Epidermal melanocyte (primary cell): ENCODE results near the gene ACOT7.
"Not testable (repeated sequence)": the region's sequence is repeated elsewhere in the genome, so short reads cannot be mapped to it uniquely, and the experiment has no call there.

Experiments
- DNase-seq: peaks from one replicate; pipeline ENCODE4 v3.0.0; 2011; ENCODE audit warnings: low spot score; ENCODE audit not compliant: insufficient read length

Gene ACOT7

DNA sequence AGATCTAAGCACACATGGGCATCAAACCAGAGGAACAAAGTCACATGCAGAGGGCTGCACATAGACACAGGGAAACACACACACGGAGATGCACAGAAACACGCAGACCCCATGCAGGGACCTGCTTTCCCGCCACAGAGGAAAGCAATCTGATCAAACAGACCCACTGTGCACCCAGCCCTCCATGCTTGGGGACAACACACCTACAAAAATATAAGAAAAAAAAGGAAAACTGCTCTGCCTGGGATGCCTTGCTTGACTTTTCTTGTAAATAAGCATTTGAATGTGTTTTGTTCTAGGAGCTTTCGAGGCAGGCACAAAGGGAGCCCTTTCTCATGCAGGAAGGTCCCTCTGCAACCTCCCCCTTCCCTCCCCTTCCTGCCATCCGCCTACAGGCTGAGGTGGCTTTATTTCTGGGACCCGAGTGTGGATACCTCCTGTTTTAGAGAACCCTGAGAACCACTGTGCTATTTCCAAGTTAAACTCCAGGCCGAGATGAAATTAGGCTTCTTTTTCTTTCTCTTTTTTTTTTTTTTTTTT is 154.3 kb downstream of the ACOT7 start:
- DNase-seq = no peak

DNA sequence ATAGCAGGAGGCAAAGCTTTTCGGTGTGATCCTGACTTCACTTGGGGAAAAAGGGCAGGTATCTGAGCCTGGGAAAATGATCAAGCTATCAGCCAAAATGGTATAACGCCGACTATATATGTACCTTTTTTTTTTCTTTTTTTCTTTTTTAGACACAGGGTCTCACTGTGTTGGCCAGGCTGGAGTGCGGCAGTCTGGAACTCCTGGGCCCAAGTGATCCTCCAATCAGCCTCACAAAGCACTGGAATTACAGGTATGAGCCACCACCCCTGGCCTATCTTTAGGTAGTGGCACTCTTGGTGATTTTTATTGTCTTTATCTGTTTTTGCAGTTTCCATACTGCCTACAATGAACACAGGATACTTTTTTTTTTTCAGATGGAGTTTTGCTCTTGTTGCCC is 156.5 kb downstream of the ACOT7 start:
- no peak for DNase-seq

DNA sequence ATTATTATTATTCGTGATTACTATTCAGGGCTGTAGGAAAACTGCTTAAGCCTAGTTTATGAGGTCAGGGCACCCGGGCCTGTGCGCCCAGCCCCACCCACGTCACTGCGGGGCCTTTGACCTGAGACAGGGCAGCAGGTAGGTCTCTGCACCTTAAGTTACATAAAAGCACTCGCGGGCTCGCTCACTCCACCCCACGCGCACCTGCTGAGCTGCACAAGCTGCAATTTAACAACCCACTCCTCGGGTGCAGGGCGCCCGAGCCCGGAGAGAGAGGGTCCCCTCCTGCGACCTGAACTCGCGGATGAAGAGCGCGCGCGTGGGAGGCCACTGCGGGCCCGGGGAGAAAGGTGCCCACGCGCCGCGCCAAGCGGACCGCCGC is 158.3 kb downstream of the ACOT7 start:
- no peak for DNase-seq

DNA sequence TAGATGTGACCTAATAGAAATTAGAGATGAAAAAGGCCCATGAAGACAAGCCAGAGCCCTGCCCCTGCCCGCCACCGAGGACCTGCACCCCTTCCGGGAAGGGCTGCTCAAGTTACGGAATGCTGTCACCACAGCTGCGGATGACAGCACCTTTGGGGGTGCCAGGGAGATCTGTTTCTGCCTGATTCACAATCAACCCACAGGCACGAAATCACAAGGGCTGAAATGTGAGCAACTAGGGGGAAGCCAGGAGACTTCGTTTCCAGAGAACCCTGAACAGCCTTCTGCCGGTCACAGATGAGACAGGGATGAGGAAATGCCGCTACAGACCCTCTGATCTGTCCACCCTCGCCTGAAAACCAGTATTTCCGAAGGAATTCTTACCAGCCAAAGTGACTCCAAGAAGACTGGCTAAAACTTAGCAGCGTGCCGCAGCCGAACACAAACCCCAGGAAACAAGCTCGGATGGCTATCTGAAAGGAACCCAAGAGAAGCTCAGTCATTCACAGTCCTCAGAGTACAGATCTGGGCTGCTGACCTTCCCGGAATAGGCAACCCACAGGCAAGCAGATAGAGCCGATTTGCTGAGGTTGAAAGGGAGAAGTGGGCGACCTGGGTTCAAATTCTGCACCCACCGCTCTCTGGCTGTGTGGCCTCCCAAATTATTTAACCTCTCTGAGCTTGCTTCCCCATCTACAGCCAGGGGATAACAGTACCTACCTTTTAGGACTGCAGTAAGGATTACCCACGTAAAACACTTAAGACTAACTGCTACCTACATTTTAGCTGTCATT is 158.9 kb downstream of the ACOT7 start:
- DNase-seq = no peak

DNA sequence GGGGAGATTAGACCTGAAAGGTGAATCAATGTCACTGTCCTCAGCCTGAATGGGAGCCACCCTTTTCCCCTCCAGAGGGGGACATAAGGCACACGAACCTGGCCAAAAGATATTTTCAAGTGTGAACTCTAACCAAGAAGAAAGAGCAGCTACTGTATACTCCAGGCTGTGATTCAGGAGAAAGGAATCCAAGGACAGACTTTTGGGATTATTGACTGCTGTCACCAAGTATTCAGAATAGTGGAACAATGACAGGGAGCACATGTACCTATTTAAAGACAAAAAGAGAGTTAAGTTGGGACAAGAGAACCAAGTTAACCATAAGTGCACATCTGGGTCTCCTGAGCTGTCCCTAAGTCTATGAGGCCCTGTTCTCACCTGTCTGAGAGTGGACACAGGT is 160.2 kb downstream of the ACOT7 start:
- no peak for DNase-seq

DNA sequence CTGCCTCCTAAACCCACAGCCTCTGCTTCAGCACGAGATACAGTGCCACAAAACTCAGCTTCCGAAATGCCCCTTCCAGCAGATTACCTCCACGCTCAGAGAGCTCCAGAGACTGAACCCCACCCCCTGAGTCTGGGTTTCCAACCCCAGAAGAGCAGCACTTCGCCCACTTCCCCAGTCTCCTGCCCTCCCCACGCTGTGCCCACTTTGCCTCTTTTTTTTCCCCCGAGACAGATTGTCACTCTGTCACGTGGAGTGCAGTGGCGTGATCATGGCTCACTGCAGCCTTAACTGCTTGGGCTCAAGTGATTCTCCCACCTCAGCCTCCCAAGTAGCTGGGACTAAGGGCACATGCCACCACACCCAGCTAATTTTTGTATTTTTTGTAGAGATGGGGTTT is 167.9 kb downstream of the ACOT7 start:
- DNase-seq = no peak

DNA sequence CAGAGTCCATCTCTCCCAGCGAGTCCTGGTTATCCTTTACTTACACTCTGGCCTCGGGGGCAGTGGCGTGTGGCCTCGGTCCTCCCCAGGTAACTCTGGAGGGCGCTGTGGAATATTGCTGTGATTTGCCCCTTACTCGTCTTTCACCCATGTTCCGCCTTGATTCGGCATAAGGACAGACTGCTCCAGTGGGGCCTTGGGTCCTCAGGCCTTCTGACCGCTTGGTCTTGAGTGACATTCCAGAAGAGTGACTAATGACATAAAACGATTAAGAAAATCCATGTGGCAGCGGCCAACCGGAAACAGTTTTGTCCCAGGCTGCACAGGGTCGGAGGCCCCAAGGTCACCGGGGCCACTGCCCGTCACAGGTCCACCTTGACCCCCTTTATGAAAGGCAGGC is 168.8 kb downstream of the ACOT7 start:
- DNase-seq = no peak

DNA sequence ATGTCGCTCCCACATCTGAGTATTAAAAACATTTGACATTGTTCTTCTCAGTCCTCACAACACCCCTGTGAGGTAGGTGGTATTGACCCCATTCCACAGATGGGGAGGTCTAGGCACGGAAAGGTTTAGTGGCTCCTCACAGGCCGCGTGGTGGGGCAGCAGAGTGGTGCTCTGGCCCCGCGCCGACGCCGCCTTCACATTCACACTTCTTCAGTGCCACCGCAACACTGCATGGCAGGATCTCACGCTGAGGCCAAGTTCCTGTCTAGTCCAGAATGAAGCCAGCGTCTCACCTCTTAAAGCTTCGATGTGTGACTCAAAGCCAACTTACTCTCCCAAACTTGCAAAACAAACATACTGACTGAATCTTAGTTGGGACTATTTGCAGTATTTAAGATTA is 169.9 kb downstream of the ACOT7 start:
- DNase-seq = no peak

DNA sequence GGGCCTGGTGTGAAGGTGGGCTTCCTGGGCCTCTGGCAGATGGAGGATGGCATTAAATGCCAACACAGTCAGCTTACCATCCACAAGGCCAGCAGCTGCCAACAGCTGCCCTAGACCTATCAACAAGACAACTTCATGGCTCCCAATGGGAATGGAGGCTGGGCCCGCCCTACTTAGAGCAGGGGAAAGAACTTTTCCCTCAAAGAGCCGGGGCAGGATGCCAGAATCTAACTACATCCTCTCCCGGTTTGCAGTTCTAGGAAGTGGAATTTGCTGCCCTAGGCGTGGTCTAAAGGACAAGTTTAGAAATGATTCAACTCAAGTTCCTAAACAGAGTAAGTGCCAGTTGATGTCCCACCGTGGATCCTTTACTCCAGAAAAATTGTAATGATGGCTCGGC is 170.9 kb downstream of the ACOT7 start:
- DNase-seq = no peak

DNA sequence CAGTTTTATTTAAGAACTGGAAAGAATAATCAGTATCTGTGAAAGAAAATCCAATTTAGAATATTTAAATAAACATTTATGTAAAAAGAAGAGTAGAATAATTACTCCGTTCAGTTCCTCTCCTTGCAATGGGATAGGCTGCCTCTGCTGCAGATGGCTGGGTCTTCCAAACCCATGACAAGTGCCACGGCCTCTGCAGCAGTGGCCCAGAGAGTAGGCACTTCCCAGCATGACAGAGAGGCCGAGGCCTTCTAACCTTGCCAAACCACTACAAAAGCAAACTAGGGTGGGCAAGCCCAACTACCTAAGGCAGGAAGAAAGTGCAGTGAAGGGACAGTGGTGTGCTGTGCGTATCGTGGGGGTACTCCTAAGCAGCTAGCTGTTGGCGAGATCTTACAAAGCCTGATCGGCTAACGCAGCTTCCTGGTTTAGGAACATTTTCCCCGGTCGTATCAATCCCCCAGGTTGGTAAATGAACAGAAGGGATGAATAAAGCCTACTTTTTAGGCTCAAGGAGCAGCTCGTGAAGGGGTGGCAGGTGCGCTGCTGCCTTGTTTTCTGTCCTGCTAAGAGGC is 172.3 kb downstream of the ACOT7 start:
- DNase-seq = no peak

DNA sequence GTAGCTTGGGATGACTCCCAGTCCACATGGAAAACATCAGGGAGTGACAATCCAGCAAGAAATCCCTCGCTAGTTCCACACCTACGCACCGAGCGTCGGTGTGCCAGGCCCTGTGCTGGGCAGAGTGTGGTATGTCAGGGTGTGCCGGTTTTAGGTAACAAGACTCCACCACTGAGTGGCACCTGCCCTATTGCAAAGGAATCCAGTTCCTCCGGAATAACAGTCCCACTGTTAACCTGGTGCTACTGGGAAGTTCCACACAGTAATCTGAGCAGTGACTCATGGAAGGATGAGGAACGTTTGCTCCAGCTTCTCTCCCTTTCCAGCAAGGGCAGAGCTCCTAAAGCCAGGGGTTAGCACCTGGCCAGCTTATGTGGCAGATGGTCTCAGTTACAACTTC is 173.3 kb downstream of the ACOT7 start:
- DNase-seq = no peak

DNA sequence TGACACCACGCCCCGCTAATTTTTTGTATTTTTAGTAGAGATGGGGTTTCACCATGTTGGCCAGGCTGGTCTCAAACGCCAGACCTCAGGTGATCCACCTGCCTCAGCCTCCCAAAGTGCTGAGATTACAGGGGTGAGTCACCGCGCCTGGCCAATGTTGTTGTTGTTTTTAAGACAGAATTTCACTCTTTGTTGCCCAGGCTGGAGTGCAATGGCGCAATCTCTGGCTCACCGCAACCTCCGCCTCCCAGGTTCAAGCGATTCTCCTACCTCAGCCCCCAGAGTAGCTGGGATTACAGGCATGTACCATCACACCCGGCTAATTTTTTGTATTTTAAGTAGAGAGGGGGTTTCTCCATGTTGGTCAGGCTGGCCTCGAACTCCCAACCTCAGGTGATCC is 173.9 kb downstream of the ACOT7 start:
- DNase-seq = not testable (repeated sequence)

DNA sequence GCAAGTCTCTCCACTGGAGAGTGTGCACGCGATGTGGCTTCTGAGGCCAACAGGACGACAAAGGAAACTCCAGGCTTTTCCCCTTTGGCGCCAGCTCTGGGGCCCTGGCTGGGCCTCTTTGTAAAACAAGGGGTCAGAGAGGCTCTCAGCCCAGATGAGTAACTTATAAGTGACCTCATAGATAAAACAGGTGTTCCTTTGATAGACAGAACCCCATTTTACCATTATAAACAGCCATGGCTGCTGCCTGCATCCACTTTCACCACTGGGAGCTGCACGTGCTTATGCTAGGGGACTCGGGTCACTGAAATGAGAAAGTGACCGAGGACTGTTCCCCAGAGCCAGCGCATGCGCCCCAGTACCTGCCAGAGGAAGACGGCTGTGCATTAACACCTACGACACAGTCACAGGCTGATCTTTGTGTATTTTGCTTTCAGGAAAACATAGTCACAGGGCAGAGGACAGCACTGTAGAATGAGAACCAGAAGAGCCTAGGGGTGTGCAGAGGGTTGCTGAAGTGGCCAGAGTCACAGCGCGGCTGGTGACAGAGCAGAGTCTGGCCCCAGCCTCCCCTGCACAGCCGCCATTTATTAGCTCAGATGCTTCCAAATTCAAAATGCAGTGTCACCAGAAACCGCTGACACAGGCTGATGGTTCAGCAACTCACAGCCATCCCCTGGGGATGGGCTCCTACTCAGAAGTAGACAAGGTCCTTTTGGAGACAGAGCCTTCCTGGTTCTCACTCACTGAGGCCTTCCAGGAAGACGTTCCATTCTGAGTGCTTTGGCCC is 175.0 kb downstream of the ACOT7 start:
- no peak for DNase-seq
